ENCODE measurements around the gene INF2.
"Not testable (repeated sequence)": the region's sequence is repeated elsewhere in the genome, so short reads cannot be mapped to it uniquely, and the experiment has no call there.

The INF2 gene

DNA sequence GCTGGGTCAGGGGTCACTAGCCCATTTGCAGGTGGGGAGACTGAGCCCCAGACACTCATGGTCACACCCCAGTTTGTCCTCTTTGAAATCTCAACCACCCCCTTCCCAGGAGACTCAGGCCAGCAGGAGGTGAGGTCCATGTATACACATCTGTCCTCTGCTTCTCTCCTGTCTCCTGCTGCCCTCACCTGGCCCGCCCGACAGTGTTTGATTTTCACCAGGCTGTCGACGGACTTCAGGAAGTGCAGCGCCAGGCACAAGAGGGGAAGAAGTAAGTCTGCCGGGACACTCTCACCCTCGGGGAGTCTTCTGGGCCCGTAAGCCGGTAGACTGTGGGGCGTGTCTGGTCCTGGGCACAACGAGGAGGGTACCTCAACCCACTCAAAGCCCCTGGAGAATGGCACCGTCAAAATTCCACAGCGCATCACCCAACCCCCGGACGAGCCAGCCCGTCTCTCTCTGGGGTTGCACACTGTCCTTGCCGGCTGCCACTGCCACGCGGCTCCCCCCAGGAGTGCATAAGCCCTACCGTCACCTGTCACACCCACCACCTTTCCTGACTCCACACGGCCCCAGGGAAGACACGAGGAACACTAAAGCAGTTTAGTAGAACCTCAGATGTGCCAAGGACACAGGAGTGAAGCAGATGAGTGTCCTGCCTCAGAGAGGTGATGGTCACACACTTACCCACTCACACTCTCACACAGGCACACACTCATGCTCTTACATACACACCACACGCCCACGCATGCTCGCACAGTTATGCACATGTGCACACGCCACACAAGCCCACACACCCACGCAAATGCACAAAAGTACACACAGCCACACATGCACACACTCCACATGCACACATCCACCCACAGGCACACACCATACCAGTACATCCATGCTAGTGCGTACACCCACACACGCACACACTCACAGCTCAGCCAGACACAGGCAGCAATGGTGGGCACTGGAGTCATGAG lies 50.4 kb downstream of the INF2 start:
- no peak for DNase-seq

DNA sequence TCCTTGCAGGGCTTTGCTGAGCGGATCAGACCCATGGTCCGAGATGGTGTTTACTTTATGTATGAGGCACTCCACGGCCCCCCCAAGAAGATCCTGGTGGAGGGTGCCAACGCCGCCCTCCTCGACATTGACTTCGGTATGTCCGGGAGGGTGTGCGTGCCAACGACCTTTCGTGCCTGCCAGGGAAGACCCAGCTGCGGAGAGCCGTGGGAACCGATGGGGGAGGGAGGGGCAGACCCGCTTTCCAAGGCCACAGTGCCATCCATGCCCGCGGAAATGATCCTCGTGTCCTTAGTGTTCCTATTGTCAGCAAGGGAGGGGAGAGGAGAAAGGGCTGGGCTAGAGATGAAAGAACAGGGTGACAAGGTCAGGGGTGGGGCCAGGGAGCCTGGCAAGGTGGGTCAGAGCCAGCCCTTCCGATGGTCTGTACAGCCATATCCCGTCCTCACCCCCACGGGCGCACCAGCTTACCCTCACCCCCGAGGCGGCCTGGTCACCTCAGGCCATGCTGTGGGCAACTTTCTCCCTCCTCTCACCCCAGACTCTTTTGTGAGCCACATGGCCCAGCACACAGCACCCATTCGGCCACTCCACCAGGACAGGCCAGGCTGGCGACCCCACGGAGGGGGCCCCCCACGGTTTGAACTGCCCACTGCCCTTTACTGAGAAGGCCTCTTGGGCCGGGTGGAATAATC lies 51.8 kb downstream of the INF2 start:
- DNase-seq: no peak

DNA sequence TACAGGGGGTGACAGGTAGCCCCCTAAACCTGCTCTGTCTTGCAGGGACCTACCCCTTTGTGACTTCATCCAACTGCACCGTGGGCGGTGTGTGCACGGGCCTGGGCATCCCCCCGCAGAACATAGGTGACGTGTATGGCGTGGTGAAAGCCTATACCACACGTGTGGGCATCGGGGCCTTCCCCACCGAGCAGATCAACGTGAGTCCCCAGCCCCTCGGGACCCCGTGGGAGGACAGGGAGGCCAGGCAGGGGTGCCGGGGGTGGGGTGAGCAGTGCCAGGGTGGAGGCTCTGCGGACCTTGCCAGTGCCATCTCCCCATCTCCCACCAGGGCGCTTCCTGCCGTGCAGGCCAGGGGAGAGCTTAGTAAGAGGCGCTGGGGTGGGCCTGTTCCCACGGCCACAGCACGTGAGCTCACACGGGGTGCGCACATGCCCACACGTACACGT lies 52.4 kb downstream of the INF2 start:
- DNase-seq: no peak

DNA sequence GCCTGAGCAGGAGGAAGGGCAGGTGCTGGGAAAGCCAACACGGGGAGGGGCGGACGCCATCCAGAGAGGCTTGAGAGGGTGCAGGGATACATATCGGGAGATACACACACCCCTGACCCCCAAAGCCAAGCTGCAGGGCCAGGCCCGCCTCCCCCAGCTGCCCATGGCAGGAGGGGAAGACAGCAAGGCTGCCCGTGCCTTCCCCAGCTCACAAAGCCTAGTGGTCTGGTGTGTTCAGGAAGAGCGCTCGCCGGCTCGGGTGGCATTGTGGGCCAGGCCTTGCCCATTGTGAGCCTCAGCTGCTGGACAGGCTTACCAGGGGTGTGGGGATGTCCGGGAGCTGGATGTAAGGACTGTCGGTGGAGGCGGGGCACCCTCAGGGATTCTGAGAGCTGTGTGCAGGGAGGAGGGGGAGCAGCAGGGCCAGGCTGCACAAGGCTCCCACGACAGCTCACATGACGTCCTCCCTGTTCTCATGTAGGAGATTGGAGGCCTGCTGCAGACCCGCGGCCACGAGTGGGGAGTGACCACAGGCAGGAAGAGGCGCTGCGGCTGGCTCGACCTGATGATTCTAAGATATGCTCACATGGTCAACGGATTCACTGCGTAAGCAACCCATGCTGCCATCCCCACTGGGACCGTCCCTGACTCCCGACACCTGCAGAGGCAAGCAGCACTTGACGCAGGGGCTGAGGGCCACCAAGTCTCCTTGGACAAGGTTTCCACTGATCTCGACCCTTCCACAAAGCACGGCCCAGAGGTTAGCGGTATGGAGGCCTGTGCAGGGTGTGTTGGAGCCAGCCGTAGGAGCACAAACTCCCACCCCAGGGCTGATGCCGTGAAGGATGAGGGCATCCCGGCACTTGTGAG lies 53.4 kb downstream of the INF2 start:
- no peak for DNase-seq

DNA sequence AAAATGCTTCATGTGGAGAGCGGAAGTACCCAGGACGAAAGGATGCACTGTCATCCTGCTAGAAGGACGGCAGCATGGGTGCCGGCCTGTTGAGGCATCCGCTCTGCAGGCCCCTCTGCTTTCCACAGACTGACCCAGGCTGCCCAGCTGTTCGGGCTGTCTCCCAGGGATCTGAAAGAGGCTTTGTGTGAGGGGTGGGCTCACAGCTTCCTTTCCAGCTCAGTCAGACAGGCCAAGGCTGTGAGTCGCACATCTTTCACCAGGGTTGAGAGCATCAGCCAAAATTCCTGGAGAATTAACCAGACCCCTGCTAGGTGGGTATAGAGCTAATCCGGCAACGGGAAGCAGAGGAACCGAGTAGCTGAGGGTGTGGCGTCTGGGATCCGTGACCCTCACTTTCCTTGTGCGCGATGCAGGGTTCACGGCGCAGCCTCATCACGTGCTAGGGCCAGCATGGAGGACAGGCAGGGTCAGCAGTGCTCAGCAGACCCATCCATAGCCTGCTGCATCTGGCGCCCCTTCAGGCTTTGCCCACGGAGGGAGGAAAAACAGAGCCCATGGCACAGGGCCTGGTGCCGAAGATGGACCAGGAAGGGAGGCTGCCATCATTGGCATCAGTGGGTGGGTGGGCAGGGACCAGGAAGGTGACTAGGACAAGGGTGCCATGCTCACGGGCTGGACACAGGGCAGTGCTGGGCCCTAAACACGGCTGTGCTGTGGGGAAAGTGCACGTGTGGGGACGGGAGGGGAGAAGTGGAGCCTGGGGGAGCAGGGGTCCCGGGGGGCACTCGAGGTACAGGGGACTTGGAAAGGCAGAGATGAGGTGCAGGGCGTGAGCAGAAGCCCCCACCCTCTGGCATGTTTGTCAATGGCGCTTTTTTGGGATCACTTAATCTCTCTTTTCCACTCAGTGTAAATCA lies 54.3 kb downstream of the INF2 start:
- no peak for DNase-seq

DNA sequence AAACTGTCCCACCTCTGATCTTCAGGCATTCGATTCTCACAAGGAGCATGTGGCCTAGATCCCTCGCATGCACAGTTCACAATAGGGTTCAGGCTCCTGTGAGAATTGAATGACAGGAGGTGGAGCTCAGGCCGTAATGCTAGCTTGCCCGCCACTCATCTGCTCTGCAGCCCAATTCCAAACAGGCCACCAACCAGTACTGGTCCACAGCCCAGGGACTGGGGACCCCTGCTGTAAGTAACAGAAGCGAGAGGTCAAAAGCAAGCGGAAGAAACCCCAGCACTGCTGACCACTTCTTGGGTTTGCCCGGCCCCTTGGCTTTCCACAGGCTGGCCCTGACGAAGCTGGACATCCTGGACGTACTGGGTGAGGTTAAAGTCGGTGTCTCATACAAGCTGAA lies 55.1 kb downstream of the INF2 start:
- no peak for DNase-seq

DNA sequence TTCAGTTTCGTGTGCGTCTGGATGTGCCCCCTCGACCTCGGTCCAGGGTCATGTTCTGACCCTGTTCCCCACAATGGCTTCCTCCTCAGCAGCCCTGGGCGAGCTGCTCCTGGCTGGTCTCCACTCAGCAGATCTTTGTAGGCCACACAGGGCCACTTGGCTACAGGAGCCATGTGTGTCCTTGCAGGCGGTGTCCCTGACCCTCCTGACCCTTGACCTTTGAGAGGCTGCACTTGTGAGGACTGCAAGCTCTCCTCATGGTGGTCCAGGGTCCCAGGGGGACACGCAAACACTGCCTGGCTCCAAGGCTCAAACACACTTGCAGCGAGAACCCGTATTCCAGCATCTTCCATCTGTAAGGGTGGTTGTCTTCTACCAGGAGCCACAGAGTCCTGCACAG lies 56.0 kb downstream of the INF2 start:
- no peak for DNase-seq

DNA sequence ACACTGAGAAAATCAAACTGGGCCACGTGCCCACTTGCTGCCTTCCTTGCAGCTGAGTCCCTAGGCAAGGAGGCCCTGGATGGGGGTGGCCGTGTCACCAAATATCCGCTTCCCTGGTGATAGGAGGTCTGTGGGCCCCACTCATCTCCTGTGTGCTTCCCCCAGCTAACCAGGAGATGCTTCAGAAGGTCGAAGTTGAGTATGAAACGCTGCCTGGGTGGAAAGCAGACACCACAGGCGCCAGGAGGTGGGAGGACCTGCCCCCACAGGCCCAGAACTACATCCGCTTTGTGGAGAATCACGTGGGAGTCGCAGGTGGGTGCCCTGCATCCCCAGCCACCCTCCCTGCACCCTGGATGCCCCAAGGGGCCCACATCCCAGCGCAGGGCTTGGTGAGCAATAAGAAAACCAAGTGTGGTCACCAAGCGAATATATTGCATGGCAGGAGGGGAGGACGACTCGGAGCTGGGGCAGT lies 56.7 kb downstream of the INF2 start:
- DNase-seq: peak; percentile 19

DNA sequence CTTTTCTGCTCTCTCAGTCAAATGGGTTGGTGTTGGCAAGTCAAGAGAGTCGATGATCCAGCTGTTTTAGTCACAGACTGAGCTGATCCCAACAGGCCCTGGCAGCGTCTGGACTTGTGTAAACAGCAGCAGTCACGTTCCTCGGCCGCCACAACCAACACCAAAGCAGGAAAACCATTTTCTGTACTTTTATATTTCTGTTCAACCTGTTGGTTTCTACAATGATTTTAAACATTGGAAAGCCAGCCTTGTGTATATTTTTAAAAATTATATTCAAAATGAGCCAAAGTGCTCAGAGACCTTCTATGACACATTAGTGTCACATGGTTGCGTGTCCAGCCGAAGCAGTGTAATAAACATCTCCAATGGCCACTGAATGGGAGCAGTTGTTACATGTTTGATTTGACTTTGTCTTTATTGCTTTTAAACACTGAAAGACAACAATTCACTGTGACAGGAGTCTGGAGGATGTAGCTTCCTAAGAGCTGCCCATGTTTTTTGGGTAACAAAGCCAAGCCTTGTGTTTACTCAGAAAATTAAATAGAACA lies 57.6 kb downstream of the INF2 start:
- DNase-seq: no peak

DNA sequence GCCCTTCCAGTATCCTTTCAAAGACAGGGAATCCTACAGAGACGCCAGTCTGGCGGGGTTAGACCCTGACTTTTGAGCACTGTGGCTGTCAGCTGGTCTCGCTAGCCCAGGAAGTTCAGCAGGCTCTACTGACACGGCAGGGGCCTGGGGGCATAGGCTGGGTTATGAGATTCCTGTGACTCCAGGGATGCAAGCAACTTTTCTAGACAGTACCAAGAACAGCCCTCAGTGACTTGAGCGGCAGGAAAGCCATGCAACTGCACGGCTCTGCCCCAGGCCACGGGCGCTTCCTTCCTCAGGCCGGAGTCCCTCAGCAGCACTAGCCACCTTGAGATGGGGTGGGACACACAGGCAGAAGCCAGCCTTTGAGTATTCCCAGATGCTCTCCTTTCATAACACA lies 58.5 kb downstream of the INF2 start:
- no peak for DNase-seq

DNA sequence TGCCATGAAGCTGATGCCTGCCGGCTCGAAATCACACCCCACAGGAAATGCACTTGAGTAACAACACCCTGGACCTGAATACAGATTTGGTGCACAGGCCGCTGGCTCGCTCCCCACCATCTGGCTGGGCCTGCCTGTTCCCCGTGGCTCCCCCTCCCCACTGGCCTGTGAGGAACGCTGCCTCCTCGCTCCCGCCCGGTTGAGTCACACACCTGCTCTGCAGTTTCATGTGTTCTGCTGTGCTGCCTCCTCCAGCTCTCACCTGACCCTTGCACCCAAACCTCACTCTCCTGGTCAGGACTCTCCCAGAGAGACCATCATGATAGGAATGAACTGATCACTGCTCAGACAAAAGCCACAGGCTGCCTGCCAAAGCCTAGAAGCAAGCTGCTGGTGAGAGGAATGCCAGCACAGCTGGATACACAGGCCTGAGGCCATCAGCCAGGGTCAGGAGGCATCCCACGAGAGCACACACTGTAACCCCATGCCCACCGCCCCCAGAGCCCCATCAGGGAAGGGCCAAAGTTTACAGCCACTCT lies 59.8 kb downstream of the INF2 start:
- no peak for DNase-seq

DNA sequence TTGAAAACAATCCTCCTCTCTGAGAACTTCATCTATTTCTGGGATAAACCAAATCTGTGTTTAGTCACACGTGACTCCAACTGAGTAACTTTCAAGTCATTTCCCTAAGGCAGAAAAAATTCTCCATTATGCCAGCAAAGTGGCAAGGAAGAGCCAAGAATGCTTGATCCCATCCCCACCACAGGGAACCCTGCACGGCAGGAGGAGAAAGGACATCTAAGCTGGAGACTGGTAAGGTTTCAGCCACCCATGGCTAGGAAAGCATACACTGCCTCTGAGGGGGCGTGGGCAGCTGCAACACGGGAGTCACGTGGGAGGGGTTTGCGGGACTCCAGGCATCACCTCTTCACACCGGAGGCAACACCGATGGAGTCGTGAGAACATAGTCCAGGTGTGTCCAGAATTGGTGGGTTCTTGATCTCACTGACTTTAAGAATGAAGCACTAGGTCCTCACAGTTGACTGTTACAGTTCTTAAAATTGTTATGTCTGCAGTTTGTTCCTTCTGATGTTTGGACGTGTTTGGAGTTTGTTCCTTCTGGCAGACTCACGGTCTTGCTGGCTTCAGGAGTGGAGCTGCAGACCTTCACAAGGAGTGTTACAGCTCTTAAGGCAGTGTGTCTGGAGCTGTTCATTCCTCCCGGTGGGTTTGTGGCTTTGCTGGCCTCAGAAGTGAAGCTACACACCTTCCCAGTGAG lies 60.8 kb downstream of the INF2 start:
- DNase-seq: no peak

DNA sequence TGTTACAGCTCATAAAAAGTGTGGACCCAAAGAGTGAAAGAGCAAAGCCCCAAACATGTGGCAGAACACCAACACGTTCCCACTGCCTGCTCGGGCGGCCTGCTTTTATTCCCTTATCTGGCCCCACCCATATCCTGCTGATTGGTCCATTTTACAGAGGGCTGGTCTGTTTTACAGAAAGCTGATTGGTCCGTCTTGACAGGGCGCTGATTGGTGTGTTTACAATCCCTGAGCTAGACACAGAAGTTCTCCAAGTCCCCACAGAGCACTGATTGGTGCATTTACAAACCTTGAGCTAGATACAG lies 61.3 kb downstream of the INF2 start:
- not testable (repeated sequence) for DNase-seq

DNA sequence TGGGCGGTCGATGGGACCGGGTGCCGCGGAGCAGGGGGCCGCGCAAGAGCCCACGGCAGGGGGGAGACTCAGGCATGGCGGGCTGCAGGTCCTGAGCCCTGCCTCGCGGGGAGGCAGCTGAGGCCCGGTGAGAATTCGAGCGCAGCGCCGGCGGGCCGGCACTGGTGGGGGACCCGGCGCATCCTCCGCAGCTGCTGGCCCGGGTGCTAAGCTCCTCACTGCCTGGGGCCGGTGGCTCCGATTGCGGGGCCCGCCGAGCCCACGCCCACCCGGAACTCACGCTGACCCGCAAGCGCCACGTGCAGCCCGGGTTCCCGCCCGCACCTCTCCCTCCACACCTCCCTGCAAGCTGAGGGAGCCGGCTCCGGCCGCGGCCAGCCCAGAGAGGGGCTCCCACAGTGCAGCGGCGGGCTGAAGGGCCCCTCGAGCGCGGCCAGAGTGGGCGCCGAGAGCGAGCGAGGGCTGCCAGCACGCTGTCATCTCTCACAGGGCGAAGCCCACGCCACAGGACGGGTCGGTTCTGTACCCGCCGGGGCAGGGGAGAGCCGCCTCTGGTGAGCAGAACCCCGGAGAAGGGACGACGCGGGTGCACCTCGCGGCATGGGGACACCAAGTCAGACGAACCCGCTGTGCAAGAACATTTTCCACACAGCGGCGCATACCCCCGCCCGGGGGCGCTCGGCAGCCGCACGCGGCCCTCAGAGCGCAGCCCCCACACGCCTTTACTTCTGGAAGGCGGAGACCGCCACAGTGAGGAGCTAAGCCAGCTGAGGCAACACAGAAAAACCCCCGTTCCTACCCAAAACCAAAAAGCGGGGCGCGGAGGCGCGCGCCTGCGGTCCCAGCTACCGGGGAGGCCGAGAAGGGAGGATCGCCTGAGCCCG lies 62.4 kb downstream of the INF2 start:
- DNase-seq: no peak

DNA sequence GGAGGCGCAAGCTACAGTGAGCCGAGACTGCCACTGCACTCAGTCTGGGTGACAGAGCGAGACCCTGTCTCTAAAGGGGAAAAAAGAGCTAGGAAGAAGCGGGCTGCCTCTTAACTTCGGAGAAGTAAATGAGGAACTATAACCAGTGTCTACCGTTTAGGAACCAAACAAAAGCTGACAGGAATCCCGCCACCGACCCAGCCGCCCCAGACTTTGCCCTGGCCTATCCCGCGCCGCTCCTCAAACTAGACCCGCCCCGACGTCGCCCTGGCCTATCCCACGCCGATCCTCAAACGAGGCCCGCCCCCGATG lies 63.0 kb downstream of the INF2 start:
- DNase-seq: no peak

DNA sequence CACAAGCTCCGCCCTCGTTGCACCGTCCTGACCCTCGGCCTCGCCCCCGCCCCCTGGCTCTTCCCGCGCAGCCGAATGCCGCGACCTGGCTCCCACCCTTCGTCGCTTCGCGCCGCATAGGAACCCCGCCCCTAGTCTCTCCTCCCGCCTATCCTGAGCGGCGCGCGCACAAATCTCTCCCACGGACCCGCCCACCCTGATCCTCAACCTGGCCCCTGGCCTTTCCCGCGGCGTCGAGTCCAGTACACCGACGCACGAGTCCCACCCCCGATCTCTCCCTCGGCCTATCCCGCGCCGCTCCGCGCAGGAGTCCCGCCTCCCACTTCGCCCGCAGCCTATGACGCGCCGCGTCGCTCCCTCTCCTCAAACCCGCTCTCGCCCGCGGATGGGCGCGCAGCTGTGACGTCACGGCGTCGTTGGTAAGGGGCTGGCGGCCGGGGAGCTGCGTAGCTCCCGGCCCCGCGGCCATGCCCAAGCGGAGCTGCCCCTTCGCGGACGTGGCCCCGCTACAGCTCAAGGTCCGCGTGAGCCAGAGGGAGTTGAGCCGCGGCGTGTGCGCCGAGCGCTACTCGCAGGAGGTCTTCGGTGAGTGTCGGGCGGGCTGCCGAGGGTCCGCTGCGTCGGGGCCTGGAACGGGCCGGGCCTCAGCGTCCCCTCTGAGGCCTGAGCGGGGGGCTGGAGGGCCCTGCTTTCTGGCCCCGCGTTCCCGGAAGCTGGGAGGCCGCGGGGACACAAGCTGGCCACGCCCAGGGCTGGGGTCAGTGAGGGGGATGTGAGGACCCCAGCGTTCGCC lies 63.5 kb downstream of the INF2 start, which contains the start of gene SIVA1:
SIVA1 (plus strand) TSS at position 413 of the 793 bp plus-strand sequence; CDS start at position 468, 55 bp downstream.
- peak; percentile 100 for DNase-seq

DNA sequence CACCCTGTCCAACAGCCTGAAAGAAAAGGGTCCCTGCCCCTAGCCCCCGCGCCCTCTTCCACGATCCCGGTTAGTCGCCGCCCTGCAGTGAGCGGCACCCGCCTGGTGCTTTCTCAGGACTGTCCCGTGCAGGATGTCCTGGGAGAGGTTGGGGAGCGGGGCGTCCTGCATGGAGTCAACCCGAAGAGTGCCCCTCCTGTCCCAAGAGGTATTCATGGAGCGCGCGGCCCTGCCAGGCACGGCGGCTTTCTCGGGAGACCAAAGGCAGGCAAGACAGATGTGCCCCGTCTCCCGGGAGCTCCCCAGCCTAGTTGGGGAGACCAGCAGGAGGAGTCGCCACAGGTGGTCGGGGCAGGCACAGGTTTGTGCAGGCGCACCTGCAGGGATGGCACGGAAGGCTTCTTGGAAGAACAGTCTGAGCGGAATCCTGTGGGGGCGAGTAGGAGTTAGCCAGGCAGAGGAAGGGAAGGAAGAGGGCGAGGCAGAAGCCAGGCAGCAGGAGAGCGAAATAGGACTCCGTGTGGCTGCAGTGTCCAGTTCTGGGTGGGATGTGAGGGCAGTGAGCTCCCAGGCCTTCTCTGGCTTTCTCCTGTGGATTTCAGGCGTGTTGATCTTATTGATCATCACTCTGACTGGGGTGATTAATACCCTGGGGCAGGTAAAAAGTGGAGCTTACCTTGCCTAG lies 64.3 kb downstream of the INF2 start:
- DNase-seq: no peak

DNA sequence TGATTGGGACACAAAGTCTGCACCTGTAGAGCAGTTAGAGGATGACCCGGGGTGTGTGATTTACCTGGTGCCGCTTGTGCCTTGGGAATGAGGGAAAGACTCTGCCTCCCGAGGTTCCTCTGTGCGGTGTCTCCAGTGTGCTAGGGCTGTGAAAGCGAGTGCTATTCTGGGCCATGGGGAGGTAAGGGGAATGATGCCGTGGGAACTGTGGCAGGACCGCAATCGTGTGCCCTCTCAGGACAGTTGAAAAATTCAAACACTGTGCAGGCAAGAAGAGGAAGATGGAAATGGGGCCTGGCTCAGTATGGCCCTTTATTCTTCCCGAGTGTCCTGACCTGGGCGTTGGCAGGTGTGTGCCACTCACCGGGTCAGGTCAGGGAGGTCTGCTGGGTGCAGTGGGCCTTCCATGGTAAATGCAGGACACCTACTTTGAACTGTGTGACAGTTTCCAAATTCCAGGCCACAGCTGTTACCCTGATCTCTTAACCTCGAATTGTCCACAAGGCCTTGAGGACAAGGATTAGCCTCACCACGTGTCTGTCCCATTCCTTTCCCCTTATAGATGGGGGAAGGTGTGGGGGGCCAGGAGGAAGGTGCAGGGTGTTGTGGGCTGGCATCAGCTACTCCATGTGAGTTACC lies 64.9 kb downstream of the INF2 start:
- DNase-seq: no peak
